Trophoblast cell (in vitro differentiated cells and primary cell): ENCODE data around the gene EP300.

Source experiments
- DNase-seq, 2 donors: peaks; one replicate each; pipeline ENCODE4 v3.0.0-alpha.2; 2016
- H2AFZ ChIP-seq: 2 replicates; pipeline ENCODE4 v1.6.1; 2013; ENCODE audit warnings: low read length, moderate library complexity, mild to moderate bottlenecking; ENCODE audit not compliant: insufficient read depth, poor library complexity
- H2AK5ac ChIP-seq: 2 replicates; pipeline ENCODE4 v1.6.1; 2013; ENCODE audit warnings: mild to moderate bottlenecking, low read length
- H2BK120ac ChIP-seq: 2 replicates; pipeline ENCODE4 v1.6.1; 2013; ENCODE audit warnings: low read length, mild to moderate bottlenecking, moderate library complexity; ENCODE audit not compliant: insufficient read depth, poor library complexity
- H2BK12ac ChIP-seq: 2 replicates; pipeline ENCODE4 v1.6.1; 2013; ENCODE audit warnings: mild to moderate bottlenecking, low read length, moderate library complexity
- H2BK5ac ChIP-seq: 2 replicates; pipeline ENCODE4 v1.6.1; 2013; ENCODE audit warnings: low read length, low read depth, moderate library complexity, mild to moderate bottlenecking; ENCODE audit not compliant: poor library complexity
- H3K14ac ChIP-seq: 2 replicates; pipeline ENCODE4 v1.6.1; 2013; ENCODE audit warnings: mild to moderate bottlenecking, low read length
- H3K18ac ChIP-seq: 2 replicates; pipeline ENCODE4 v1.6.1; 2013; ENCODE audit warnings: mild to moderate bottlenecking, low read length
- H3K23ac ChIP-seq: 2 replicates; pipeline ENCODE4 v1.6.1; 2013; ENCODE audit warnings: low read length
- H3K27ac ChIP-seq: 2 replicates; pipeline ENCODE4 v1.5.1; 2013; ENCODE audit warnings: low read depth, mild to moderate bottlenecking, inconsistent platforms, low read length, moderate library complexity
- H3K27me3 ChIP-seq: 2 replicates; pipeline ENCODE4 v1.6.1; 2013; ENCODE audit warnings: inconsistent platforms, mild to moderate bottlenecking, low read length, moderate library complexity; ENCODE audit not compliant: insufficient read depth
- H3K36me3 ChIP-seq, 2 experiments: 1 replicate in 1 of 2; 2 replicates in 1 of 2; pipeline ENCODE4 v1.6.1; 2013; ENCODE audit warnings: low read length in 2 of 2, mild to moderate bottlenecking in 2 of 2, moderate library complexity in 1 of 2; ENCODE audit not compliant: insufficient read depth in 2 of 2, control insufficient read depth in 1 of 2
- H3K4ac ChIP-seq: 2 replicates; pipeline ENCODE4 v1.6.1; 2013; ENCODE audit warnings: low read depth, mild to moderate bottlenecking, low read length, moderate library complexity
- H3K4me1 ChIP-seq, 2 experiments: 1 replicate in 1 of 2; 2 replicates in 1 of 2; pipeline ENCODE4 v1.6.1; 2013; ENCODE audit warnings: low read length in 2 of 2, mild to moderate bottlenecking in 2 of 2, moderate library complexity in 1 of 2; ENCODE audit not compliant: insufficient read depth in 2 of 2, control insufficient read depth in 1 of 2
- H3K4me2 ChIP-seq: 2 replicates; pipeline ENCODE4 v1.6.1; 2013; ENCODE audit warnings: inconsistent platforms, mild to moderate bottlenecking, low read length, moderate library complexity
- H3K4me3 ChIP-seq: 2 replicates; pipeline ENCODE4 v1.5.1; 2013; ENCODE audit warnings: mild to moderate bottlenecking, low read depth, low read length, inconsistent platforms
- H3K79me1 ChIP-seq: one replicate; pipeline ENCODE4 v1.6.1; 2013; ENCODE audit warnings: low read length
- H3K79me2 ChIP-seq: 2 replicates; pipeline ENCODE4 v1.6.1; 2013; ENCODE audit warnings: low read length, mild to moderate bottlenecking; ENCODE audit not compliant: control insufficient read depth, insufficient read depth, poor library complexity
- H3K9ac ChIP-seq: 2 replicates; pipeline ENCODE4 v1.6.1; 2013; ENCODE audit warnings: mild to moderate bottlenecking, low read length
- H3K9me3 ChIP-seq: 2 replicates; pipeline ENCODE4 v1.6.1; 2013; ENCODE audit warnings: low read depth, mild to moderate bottlenecking, control low read depth, inconsistent platforms, low read length; ENCODE audit not compliant: insufficient read depth
- H4K12ac ChIP-seq: 2 replicates; pipeline ENCODE4 v1.6.1; 2013; ENCODE audit warnings: low read depth, mild to moderate bottlenecking, low read length, moderate library complexity
- H4K8ac ChIP-seq: 2 replicates; pipeline ENCODE4 v1.6.1; 2013; ENCODE audit warnings: low read depth, mild to moderate bottlenecking, low read length, moderate library complexity
- H4K91ac ChIP-seq: one replicate; pipeline ENCODE4 v1.6.1; 2013; ENCODE audit warnings: low read depth, mild to moderate bottlenecking, low read length, moderate library complexity
- WGBS: extraction: QIAGEN DNeasy Blood & Tissue Kit; methylation state at CpG from one replicate; pipeline ENCODE4 v1.1.7; 2013; ENCODE audit warnings: missing lambda C conversion rate; ENCODE audit not compliant: insufficient read length, insufficient coverage; ENCODE audit errors: extremely low coverage; 5-methylcytosine and 5-hydroxymethylcytosine counted together

The EP300 gene

DNA sequence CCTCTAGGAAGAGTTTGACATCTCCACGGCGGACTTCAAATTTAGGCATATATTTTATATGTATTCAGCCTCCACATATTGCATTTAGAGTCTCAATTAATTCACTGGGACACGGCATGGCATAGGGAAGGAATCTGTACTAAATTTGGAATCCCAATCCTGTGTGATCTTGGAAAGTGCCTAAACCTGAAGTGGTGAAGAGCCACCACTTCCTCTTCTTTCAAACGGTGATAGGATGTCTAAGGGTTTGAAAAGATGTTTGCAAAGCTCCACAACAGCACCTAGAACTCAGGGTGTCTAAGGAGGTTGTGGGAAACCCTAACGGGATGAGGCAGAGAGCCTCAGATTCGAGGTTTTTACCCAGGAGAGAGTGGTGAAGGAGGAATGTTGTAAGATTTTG is 111.7 kb downstream of the EP300 start:
- no peak overlapping the region for H2AFZ ChIP-seq
- H3K36me3 ChIP-seq = no peaks in the 10 kb centered on the region
- H4K8ac ChIP-seq = no peak overlapping the region
- H3K23ac ChIP-seq = no peak overlapping the region
- no peak overlapping the region for H4K91ac ChIP-seq
- no peak overlapping the region for H3K4me3 ChIP-seq
- no peak for DNase-seq
- no peak overlapping the region for H3K9ac ChIP-seq
- H3K79me1 ChIP-seq = peaks cover 3% of the 10 kb centered on the region
- no peaks in the 10 kb centered on the region for H3K27me3 ChIP-seq
- H2BK5ac ChIP-seq = no peak overlapping the region
- H2BK120ac ChIP-seq = no peak overlapping the region
- no peak overlapping the region for H3K27ac ChIP-seq
- WGBS = no CpG with 5 or more reads among the region's 6 CpGs
- H3K4me2 ChIP-seq = no peak overlapping the region
- H3K18ac ChIP-seq = no peak overlapping the region
- no peak overlapping the region for H3K4ac ChIP-seq
- peaks cover 3% of the 10 kb centered on the region for H3K79me2 ChIP-seq
- H3K14ac ChIP-seq = no peak overlapping the region
- H2BK12ac ChIP-seq = no peak overlapping the region
- H2AK5ac ChIP-seq = no peak overlapping the region
- no peak overlapping the region for H4K12ac ChIP-seq
- H3K4me1 ChIP-seq = peaks cover 4 to 6% of the 10 kb centered on the region in 2 experiments
- no peaks in the 10 kb centered on the region for H3K9me3 ChIP-seq

- no CpG with 5 or more reads among the region's 47 CpGs for WGBS
- Histone ChIP-seq H4K8ac (peak within 1 kb of the TSS; percentile 94), H3K36me3 (peaks cover 3 to 4% of the 10 kb centered on the region in 2 experiments), H3K14ac (peak within 1 kb of the TSS; percentile 47), H3K27me3 (no peaks in the 10 kb centered on the region), H3K9ac (peak within 1 kb of the TSS; percentile 86), H4K12ac (peak within 1 kb of the TSS; percentile 55), H3K27ac (peak within 1 kb of the TSS; percentile 6), H3K4me1 (peaks cover 4 to 6% of the 10 kb centered on the region in 2 experiments), H2AFZ (peak within 1 kb of the TSS; percentile 96), H3K18ac (peak within 1 kb of the TSS; percentile 82), H3K23ac (no peak within 1 kb of the TSS), H2BK12ac (no peak within 1 kb of the TSS), H3K4me2 (peak within 1 kb of the TSS; percentile 69), H2AK5ac (peak within 1 kb of the TSS; percentile 33), H4K91ac (peak within 1 kb of the TSS; percentile 78), H3K4ac (peak within 1 kb of the TSS; percentile 55), H2BK5ac (peak within 1 kb of the TSS; percentile 79), H3K79me1 (peaks cover 3% of the 10 kb centered on the region), H3K4me3 (peak within 1 kb of the TSS; percentile 85), H3K79me2 (peaks cover 3% of the 10 kb centered on the region), H2BK120ac (peak within 1 kb of the TSS; percentile 23), H3K9me3 (no peaks in the 10 kb centered on the region)
- DNase-seq = peak; percentile 96 to 99
Measured at GRCh38 chr22:41204992-41205900, 112.9 kb downstream of the EP300 start, which contains the start of gene L3MBTL2. L3MBTL2 (plus strand) TSS chr22:41205312; CDS start chr22:41205363, 51 bp downstream.

DNA sequence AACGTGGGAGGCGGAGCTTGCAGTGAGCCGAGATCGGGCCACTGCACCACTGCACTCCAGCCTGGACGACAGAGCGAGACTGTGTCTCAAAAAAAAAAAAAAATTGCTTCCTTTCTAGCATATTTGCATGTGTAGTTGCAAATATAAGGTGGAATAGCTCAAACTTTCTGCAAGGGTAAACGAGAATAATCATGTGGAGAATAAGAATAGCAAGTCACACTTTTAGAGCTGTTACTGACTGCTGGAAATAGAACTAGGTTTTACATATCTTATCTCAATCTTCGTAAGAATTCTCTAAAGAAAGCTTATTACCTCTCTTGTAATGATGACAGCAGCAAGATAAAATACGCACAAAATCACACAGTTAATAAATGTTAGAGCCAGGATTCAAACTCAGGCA is 114.3 kb downstream of the EP300 start:
- no peak overlapping the region for H3K4ac ChIP-seq
- H3K4me3 ChIP-seq = no peak overlapping the region
- H2BK120ac ChIP-seq = no peak overlapping the region
- no peaks in the 10 kb centered on the region for H3K27me3 ChIP-seq
- no peak overlapping the region for H3K27ac ChIP-seq
- H3K4me2 ChIP-seq = no peak overlapping the region
- H2AFZ ChIP-seq = no peak overlapping the region
- H3K14ac ChIP-seq = no peak overlapping the region
- peaks cover 10 to 11% of the 10 kb centered on the region in 2 experiments for H3K36me3 ChIP-seq
- H3K79me1 ChIP-seq = peaks cover 3% of the 10 kb centered on the region
- no peak for DNase-seq
- no peak overlapping the region for H2AK5ac ChIP-seq
- H3K23ac ChIP-seq = no peak overlapping the region
- no CpG with 5 or more reads among the region's 9 CpGs for WGBS
- H4K12ac ChIP-seq = no peak overlapping the region
- H3K4me1 ChIP-seq = peaks cover 4 to 6% of the 10 kb centered on the region in 2 experiments
- no peak overlapping the region for H2BK12ac ChIP-seq
- H3K9me3 ChIP-seq = no peaks in the 10 kb centered on the region
- no peak overlapping the region for H3K18ac ChIP-seq
- H2BK5ac ChIP-seq = no peak overlapping the region
- H4K8ac ChIP-seq = no peak overlapping the region
- no peak overlapping the region for H3K9ac ChIP-seq
- H3K79me2 ChIP-seq = peaks cover 3% of the 10 kb centered on the region
- no peak overlapping the region for H4K91ac ChIP-seq

- Histone ChIP-seq H3K4ac (no peak overlapping the region), H3K4me1 (peaks cover 2 to 6% of the 10 kb centered on the region in 2 experiments), H4K91ac (no peak overlapping the region), H2BK120ac (no peak overlapping the region), H2BK5ac (no peak overlapping the region), H4K8ac (no peak overlapping the region), H3K14ac (no peak overlapping the region), H3K23ac (no peak overlapping the region), H3K79me1 (no peaks in the 10 kb centered on the region), H2BK12ac (no peak overlapping the region), H3K27me3 (no peaks in the 10 kb centered on the region), H3K27ac (no peak overlapping the region), H3K79me2 (no peaks in the 10 kb centered on the region), H3K9ac (no peak overlapping the region), H3K36me3 (peaks cover 21 to 41% of the 10 kb centered on the region in 2 experiments), H4K12ac (no peak overlapping the region), H3K4me2 (no peak overlapping the region), H2AFZ (no peak overlapping the region), H3K18ac (no peak overlapping the region), H2AK5ac (no peak overlapping the region), H3K4me3 (no peak overlapping the region), H3K9me3 (peaks cover 2% of the 10 kb centered on the region)
- DNase-seq = no peak
- no CpG with 5 or more reads among the region's 10 CpGs for WGBS
Measured at GRCh38 chr22:41215409-41215808, 123.0 kb downstream of the EP300 start.
